HepG2 (cell line): ENCODE data around the gene NOS1AP. TPM values are rescaled to one million over a fixed set of nuclear protein-coding genes. Genes with fewer than 3 reads are reported as not detected.

Experiments
- ATAC-seq: fragments of 200-7000 bp; cut with Tn5 transposase; 3 replicates; pipeline ENCODE4 v1.9.1; 2020; ENCODE audit warnings: mild to moderate bottlenecking, moderate library complexity
- BruUV-seq: library from RNA; stranded (reverse); fragments of 400-500 nt; replicated peaks from 2 replicates; lab custom pipeline; 2021; lab: Mats Ljungman, UMichigan
- CTCF ChIA-PET: fragments of 300-600 bp; formaldehyde crosslinking; extraction: SDS; loops from one replicate; lab custom pipeline; 2021; ENCODE audit warnings: low total read pairs, inconsistent platforms, low intra/inter-chr PET ratio; lab: Yijun Ruan, JAX
- POLR2A ChIA-PET: fragments of 350-600 bp; sonication (Branson Sonifier 250); formaldehyde crosslinking; loops from one replicate; lab custom pipeline; 2020; ENCODE audit warnings: antibody characterized with exemption, inconsistent platforms; lab: Yijun Ruan, JAX
- DNase-seq: peaks from one replicate; pipeline ENCODE4 v3.0.0-alpha.2; 2015; ENCODE audit warnings: low spot score
- FAIRE-seq: peaks from 3 replicates; lab custom pipeline; 2011; peaks lifted over from hg19 to GRCh38; lab: Jason Lieb, UNC
- H2AFZ ChIP-seq: one replicate; pipeline ENCODE4 v1.6.1; 2011; ENCODE audit warnings: low read length, inconsistent platforms
- H3K27ac ChIP-seq: fragments of 300-600 bp; 3 replicates; pipeline ENCODE4 v1.8.0; 2011; ENCODE audit warnings: mixed run types, mild to moderate bottlenecking, mixed read lengths, low read length, inconsistent platforms; ENCODE audit not compliant: insufficient read depth; ENCODE audit errors: extremely low read length
- H3K27me3 ChIP-seq, 2 experiments: fragments of 200-600 bp in 1 of 2; 2 replicates in 1 of 2; 3 replicates in 1 of 2; pipeline versions ENCODE4 v1.6.0 to v1.8.0; 2011; ENCODE audit warnings: low read length in 2 of 2, mild to moderate bottlenecking in 2 of 2, moderate library complexity in 2 of 2, inconsistent platforms in 1 of 2; ENCODE audit not compliant: insufficient read depth in 2 of 2, control insufficient read depth in 1 of 2
- H3K36me3 ChIP-seq, 2 experiments: fragments of 200-600 bp in 1 of 2; replicated peaks in 1 of 2; 2 replicates in 1 of 2; 3 replicates in 1 of 2; pipeline versions ENCODE4 v1.5.1 to v1.8.0; 2011; ENCODE audit warnings: low read length in 2 of 2, inconsistent platforms in 1 of 2; ENCODE audit not compliant: insufficient read depth in 2 of 2, control insufficient read depth in 1 of 2
- H3K4me1 ChIP-seq: 2 replicates; pipeline ENCODE4 v1.5.1; 2012; ENCODE audit warnings: low read length, inconsistent platforms; ENCODE audit not compliant: insufficient read depth
- H3K4me2 ChIP-seq: 2 replicates; pipeline ENCODE4 v1.6.0; 2011; ENCODE audit warnings: low read depth, low read length, inconsistent platforms
- H3K4me3 ChIP-seq, 3 experiments: fragments of 200-600 bp in 1 of 3; sonication (generic), shearing (Covaris generic) in 1 of 3; replicated peaks in 1 of 3; 2 replicates each; pipeline ENCODE4 v1.5.1; 2011 to 2016; ENCODE audit warnings: low read length in 3 of 3, inconsistent platforms in 2 of 3, low read depth in 2 of 3, mild to moderate bottlenecking in 2 of 3, control low read depth in 1 of 3, mixed read lengths in 1 of 3; ENCODE audit not compliant: insufficient read depth in 1 of 3
- H3K79me2 ChIP-seq: one replicate; pipeline ENCODE4 v1.6.1; 2011; ENCODE audit warnings: low read length, inconsistent platforms; ENCODE audit not compliant: insufficient read depth
- H3K9ac ChIP-seq: 2 replicates; pipeline ENCODE4 v1.6.0; 2011; ENCODE audit warnings: mild to moderate bottlenecking, low read depth, low read length, inconsistent platforms; ENCODE audit not compliant: insufficient read depth
- H3K9me3 ChIP-seq: 2 replicates; pipeline ENCODE4 v1.5.1; 2012; ENCODE audit warnings: mild to moderate bottlenecking, low read length
- H4K20me1 ChIP-seq: 2 replicates; pipeline ENCODE4 v1.6.0; 2011; ENCODE audit warnings: inconsistent platforms, mild to moderate bottlenecking, low read length, moderate library complexity; ENCODE audit not compliant: insufficient read depth
- FOXA3 ChIP-seq: IDR thresholded peaks from 2 replicates; pipeline ENCODE4 v1.6.1; 2016; ENCODE audit warnings: missing genetic modification reagents, missing compliant biosample characterization
- HNF4G ChIP-seq, 2 experiments: sonication (generic) in 1 of 2; formaldehyde crosslinking in 1 of 2; IDR thresholded peaks; 2 replicates each; pipeline versions ENCODE4 v1.4.0 to v1.6.1; 2011 to 2020; ENCODE audit warnings: borderline replicate concordance in 2 of 2, low read depth in 2 of 2, mild to moderate bottlenecking in 2 of 2, low read length in 1 of 2, missing genetic modification reagents in 1 of 2, moderate library complexity in 1 of 2
- POLR2A ChIP-seq, 2 experiments: IDR thresholded peaks; 2 replicates each; pipeline ENCODE4 v1.6.1; 2011; ENCODE audit warnings: low read depth in 2 of 2, low read length in 2 of 2, mild to moderate bottlenecking in 1 of 2, moderate library complexity in 1 of 2; ENCODE audit not compliant: insufficient read depth in 1 of 2
- RCOR2 ChIP-seq: IDR thresholded peaks from 2 replicates; pipeline ENCODE4 v1.6.1; 2016; ENCODE audit warnings: missing biosample characterization, missing genetic modification reagents
- SP1 ChIP-seq, 2 experiments: fragments of 450-650 bp in 1 of 2; sonication (generic) in 1 of 2; formaldehyde crosslinking in 1 of 2; IDR thresholded peaks; 2 replicates each; pipeline versions ENCODE4 v1.4.0 to v1.6.1; 2016 to 2020; ENCODE audit warnings: missing genetic modification reagents in 1 of 2
- TBX2 ChIP-seq: sonication (generic); formaldehyde crosslinking; IDR thresholded peaks from 2 replicates; pipeline ENCODE4 v1.5.0; 2020; ENCODE audit warnings: missing genetic modification reagents, mild to moderate bottlenecking, borderline replicate concordance
- ZMYM3 ChIP-seq: sonication (generic); formaldehyde crosslinking; IDR thresholded peaks from 2 replicates; pipeline ENCODE4 v1.5.1; 2020; ENCODE audit warnings: mild to moderate bottlenecking, missing genetic modification reagents
- ZNF143 ChIP-seq: sonication (generic); formaldehyde crosslinking; IDR thresholded peaks from 2 replicates; pipeline ENCODE4 v1.4.0; 2020; ENCODE audit warnings: missing genetic modification reagents
- ZNF24 ChIP-seq: fragments of 450-650 bp; IDR thresholded peaks from 2 replicates; pipeline ENCODE4 v1.6.1; 2017; ENCODE audit warnings: antibody characterized with exemption, mild to moderate bottlenecking
- ZNF446 ChIP-seq: sonication (generic); formaldehyde crosslinking; IDR thresholded peaks from 2 replicates; pipeline ENCODE4 v1.5.0; 2020; ENCODE audit warnings: mild to moderate bottlenecking, missing genetic modification reagents
- ZNF652 ChIP-seq: IDR thresholded peaks from 2 replicates; pipeline ENCODE4 v1.6.1; 2016; ENCODE audit warnings: low read depth, borderline replicate concordance
- WGBS: methylation state at CpG from one replicate; pipeline ENCODE4 v1.1.6; 2017; ENCODE audit warnings: low lambda C conversion rate; 5-methylcytosine and 5-hydroxymethylcytosine counted together
- in situ Hi-C: cut with HindIII; loops from 2 replicates; pipeline ENCODE4 v1.10.0; 2017; ENCODE audit warnings: low pct_unique_long_range_greater_than_20kb; ENCODE audit not compliant: extremely low pct_ligation_motif_present
- intact Hi-C: fragments of 100-400 bp; cut with micrococcal nuclease; formaldehyde crosslinking; loops from one replicate; pipeline ENCODE4 v1.10.0; 2022; ENCODE audit not compliant: unreplicated experiment
- polyA plus RNA-seq, 8 experiments: library from polyadenylated mRNA; depleted of rRNA in 3 of 8; stranded (reverse) in 7 of 8; unstranded in 1 of 8; fragments of >200 nt; fragmentation: Illumina TruSeq in 4 of 8; extraction: Trizol in 4 of 8; gene quantifications; 2 replicates each; pipeline versions ENCODE4 v1.2.1 to v1.2.3, GENCODE V29; 2011 to 2016; ENCODE audit warnings: low read depth in 4 of 8, missing spikeins in 1 of 8, mixed read lengths in 1 of 8; ENCODE audit not compliant: insufficient read depth in 1 of 8
- total RNA-seq, 5 experiments: library from RNA; depleted of rRNA; stranded (reverse); fragments of >200 nt; fragmentation: Illumina TruSeq; extraction: Trizol; gene quantifications; 2 replicates each; pipeline ENCODE4 v1.2.3, GENCODE V29; 2016; ENCODE audit warnings: low read depth in 1 of 5
- TF ChIP-seq, protein P1 (sequence below): IDR thresholded peaks from 2 replicates; pipeline ENCODE4 v1.6.1; 2016; ENCODE audit warnings: low read depth
- TF ChIP-seq, protein P2 (sequence below): IDR thresholded peaks from 2 replicates; pipeline ENCODE4 v1.6.1; 2016

The NOS1AP gene
- total and polyA plus RNA-seq, 2 of the 13 experiments (the other 11 are each of a cell fraction or from before 2014, with no cell fraction given) = 2.0 to 3.3 TPM

DNA sequence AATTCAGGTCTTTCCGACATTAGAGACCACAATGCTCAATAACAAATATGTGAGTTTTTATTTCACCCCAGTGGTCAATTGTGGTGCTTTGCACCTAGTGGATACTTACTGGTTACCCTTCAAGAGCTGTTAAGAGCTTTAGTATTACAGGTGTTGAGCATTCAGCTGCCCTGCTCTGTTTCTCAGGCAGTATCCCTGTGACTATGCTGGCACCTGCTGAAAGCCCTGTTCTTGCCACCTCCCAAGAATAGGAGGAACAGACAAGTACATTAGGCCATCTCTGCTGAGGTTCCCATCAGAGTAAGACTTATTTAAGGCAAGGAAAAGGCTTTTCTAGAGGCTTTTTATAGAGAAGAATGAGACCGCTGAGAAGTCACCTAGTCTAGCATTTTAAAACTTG lies 60.8 kb downstream of the NOS1AP start:
- in situ Hi-C loops (no loop called here), intact Hi-C loops (loop anchor here (5.0 kb wide), 2 partner anchors 67 to 107 kb away; no protein-coding TSS in a partner anchor)
- WGBS = 95% methylated on average over 2 of the region's 2 CpGs
- Histone ChIP-seq H3K4me1 (peaks cover 79% of the 10 kb centered on the region), H3K4me2 (no peak overlapping the region), H2AFZ (no peak overlapping the region), H4K20me1 (no peaks in the 10 kb centered on the region), H3K36me3 (no peaks in the 10 kb centered on the region), H3K4me3 (no peak overlapping the region), H3K9me3 (no peaks in the 10 kb centered on the region)
- ATAC-seq = no peak
- POLR2A ChIA-PET = no interaction called here
- TF ChIP-seq ZNF24 (no peak), ZMYM3 (CRISPR knock-in tag) (0 out of 2 replicates have a peak, but pooled peaks have one; percentile 17)
- TF ChIP-seq, all 625 proteins: peak for 1
- H3K9ac ChIP-seq = no peak overlapping the region
- H3K27me3 ChIP-seq = no peaks in the 10 kb centered on the region
- H3K79me2 ChIP-seq = peaks cover 58% of the 10 kb centered on the region
- CTCF ChIA-PET = no interaction called here
- peak overlapping the region; percentile 93 for H3K27ac ChIP-seq
- no peak for FAIRE-seq
- no peak for DNase-seq
- no TSS peak for BruUV-seq

DNA sequence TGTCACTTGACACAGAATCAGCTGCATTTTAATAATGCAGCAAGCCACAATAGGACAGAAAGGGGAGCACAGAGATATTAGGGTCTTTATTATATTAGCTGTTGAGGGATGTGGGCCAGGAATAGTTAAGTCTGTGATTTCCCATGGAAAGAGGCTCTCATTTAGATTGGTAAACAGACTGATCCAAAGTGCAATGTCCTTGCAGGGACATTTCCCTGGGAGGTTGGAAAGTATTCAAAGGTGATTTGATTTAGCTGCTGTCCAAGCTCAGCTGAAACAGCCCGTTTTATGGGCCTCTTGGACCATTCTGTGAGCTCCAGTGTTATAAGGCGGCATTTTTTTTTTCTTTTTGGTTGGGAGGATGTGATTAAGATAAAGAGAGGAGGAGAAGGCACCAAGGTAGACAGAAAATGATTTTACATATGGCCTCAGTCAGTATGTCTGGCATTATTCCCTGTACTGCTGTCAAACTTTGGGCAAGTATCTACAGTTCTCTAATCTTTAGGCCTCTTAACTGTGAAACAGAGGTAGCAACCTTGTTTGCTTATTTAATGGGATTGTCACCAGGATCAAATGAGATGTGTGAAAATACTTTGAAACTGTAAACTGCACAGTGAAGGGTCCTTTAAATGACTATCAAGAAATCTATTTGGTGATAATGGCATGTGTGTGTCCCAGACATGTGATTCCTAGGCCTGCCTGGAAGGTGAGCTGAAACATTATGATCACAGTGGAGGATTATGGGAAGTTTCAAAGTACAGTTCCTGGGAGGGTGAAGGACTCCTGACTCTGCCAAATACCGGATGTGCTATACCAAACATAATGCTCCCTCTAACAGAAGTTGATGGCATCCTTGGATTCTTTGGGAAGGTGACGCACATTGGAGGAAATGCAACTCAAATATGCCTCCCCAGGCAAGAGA lies 62.2 kb downstream of the NOS1AP start:
- ATAC-seq = peak; percentile 94
- Histone ChIP-seq H3K4me2 (peak overlapping the region; percentile 72), H4K20me1 (no peaks in the 10 kb centered on the region), H3K9ac (peak overlapping the region; percentile 65), H3K27ac (peak overlapping the region; percentile 93), H3K4me3 (peak overlapping the region in 1 of 3 experiments; percentile 42; a peak in 1 of 6 replicates), H3K4me1 (peaks cover 84% of the 10 kb centered on the region), H2AFZ (no peak overlapping the region), H3K36me3 (no peaks in the 10 kb centered on the region), H3K27me3 (no peaks in the 10 kb centered on the region), H3K79me2 (peaks cover 66% of the 10 kb centered on the region), H3K9me3 (no peaks in the 10 kb centered on the region)
- ChIA-PET CTCF (no interaction called here), POLR2A (interaction anchor here (1.1 to 3.6 kb wide), 12 partner anchors 9 to 120 kb away, joined by 3 to 41 read pairs (median 6); partner anchors contain the start of gene NOS1AP)
- intact Hi-C loops (loop anchor here (1.0 to 5.0 kb wide), 4 partner anchors 14 to 106 kb away; no protein-coding TSS in a partner anchor), in situ Hi-C loops (no loop called here)
- DNase-seq = peak; percentile 91
- 0% methylated on average over 4 of the region's 4 CpGs for WGBS
- FAIRE-seq = peak; percentile 87
- BruUV-seq = TSS peak; percentile 39
- TF ChIP-seq, protein P1, sequence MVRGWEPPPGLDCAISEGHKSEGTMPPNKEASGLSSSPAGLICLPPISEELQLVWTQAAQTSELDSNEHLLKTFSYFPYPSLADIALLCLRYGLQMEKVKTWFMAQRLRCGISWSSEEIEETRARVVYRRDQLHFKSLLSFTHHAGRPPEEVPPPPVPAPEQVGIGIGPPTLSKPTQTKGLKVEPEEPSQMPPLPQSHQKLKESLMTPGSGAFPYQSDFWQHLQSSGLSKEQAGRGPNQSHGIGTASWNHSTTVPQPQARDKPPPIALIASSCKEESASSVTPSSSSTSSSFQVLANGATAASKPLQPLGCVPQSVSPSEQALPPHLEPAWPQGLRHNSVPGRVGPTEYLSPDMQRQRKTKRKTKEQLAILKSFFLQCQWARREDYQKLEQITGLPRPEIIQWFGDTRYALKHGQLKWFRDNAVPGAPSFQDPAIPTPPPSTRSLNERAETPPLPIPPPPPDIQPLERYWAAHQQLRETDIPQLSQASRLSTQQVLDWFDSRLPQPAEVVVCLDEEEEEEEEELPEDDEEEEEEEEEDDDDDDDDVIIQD (CRISPR knock-in tag) = peak; percentile 92
- TF ChIP-seq ZNF652 (CRISPR knock-in tag) (peak; percentile 99), ZNF143 (CRISPR knock-in tag) (peak; percentile 88), TBX2 (peak; percentile 65; the same call in 1 of the 2 replicates), POLR2A (IDR thresholded peaks at IDR 0.05; ENCODE audit: insufficient read depth in 1 of 2, low read depth in 2 of 2, low read length in 2 of 2) (peak in 1 of 2 experiments; percentile 22; a peak in 2 of 4 replicates), ZNF446 (CRISPR knock-in tag) (no peak), HNF4G (IDR thresholded peaks at IDR 0.05; ENCODE audit: borderline replicate concordance, low read depth, low read length) (peak; percentile 89), HNF4G (CRISPR knock-in tag; IDR thresholded peaks at IDR 0.05; ENCODE audit: borderline replicate concordance, low read depth) (peak; percentile 84), SP1 (IDR thresholded peaks at IDR 0.05) (no peak), SP1 (CRISPR knock-in tag; IDR thresholded peaks at IDR 0.05) (no peak), FOXA3 (CRISPR knock-in tag) (peak; percentile 80), RCOR2 (CRISPR knock-in tag) (peak; percentile 67)
- TF ChIP-seq, protein P2, sequence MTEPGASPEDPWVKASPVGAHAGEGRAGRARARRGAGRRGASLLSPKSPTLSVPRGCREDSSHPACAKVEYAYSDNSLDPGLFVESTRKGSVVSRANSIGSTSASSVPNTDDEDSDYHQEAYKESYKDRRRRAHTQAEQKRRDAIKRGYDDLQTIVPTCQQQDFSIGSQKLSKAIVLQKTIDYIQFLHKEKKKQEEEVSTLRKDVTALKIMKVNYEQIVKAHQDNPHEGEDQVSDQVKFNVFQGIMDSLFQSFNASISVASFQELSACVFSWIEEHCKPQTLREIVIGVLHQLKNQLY = peak; percentile 61
